IPS-18c (cell line): Measurements from ENCODE around the gene NEK10.

Experiments
- H3K4me3 ChIP-seq: 2 replicates; pipeline ENCODE4 v1.7.0; 2013; ENCODE audit warnings: low read depth, mild to moderate bottlenecking, low read length, moderate library complexity; ENCODE audit not compliant: insufficient read depth
- H3K9me3 ChIP-seq: one replicate; pipeline ENCODE4 v1.6.1; 2013; ENCODE audit warnings: mild to moderate bottlenecking, low read length, moderate library complexity; ENCODE audit not compliant: control insufficient read depth, insufficient read depth

NEK10 gene

DNA sequence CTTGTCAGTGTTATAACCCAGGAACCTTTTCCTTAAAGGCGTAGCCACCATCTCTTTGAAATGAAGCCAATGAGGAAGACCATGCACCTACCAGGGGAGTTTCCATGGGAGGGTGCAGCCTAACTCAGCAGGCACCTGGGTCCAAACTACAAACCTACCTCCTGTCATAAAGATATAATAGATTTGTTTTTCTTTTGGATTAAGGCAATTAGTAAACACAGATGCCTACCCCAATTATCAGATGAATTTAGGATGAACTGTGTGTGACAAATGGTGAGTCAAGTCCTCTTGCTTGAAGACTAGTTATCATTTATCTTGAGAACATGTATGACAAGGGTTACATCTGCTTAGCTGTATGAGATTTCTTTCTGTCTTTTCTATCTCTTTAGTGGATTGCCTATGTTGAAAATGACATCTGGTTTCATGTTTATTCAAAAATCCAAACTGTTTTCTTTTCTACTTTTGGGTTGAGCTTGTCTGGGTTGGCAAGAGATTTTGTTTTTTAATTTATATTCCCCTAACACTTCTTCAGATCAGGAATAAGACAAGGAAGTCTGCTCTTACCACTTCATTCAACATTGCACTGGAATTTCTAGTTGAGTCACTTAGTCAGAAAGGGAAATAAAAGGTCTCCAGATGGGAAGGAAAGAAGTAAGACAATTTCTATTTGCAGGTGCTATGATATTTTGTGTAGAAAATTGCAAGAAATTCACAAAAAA, 149.9 kb downstream of the NEK10 start:
- no peak overlapping the region for H3K4me3 ChIP-seq
- no peaks in the 10 kb centered on the region for H3K9me3 ChIP-seq

DNA sequence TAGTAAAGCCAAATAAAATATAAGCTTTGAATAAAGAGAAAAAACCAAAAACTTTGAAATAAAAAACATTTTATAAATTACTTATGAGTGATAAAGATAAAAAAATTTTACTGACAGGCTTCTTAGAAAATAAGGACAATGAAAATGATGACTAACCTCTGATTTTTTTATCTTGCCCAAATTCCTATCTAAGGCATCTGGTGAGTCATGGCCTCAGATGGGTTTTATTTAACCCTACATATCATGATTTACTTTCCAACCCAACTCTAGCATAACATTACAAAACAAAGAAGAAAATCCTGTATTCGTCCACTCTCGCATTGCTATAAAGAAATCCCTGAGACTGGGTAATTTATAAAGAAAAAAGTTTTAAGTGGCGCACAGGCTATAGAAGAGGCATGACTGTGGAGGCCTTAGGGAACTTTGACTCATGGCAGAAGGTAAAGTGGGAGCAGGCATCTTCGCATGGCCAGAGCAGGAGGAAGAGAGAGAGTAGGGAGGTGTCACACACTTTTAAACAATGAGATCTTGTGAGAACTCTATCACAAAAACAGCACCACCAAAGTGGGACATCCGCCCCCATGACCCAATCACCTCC, 152.1 kb downstream of the NEK10 start:
- no peak overlapping the region for H3K4me3 ChIP-seq
- no peaks in the 10 kb centered on the region for H3K9me3 ChIP-seq

DNA sequence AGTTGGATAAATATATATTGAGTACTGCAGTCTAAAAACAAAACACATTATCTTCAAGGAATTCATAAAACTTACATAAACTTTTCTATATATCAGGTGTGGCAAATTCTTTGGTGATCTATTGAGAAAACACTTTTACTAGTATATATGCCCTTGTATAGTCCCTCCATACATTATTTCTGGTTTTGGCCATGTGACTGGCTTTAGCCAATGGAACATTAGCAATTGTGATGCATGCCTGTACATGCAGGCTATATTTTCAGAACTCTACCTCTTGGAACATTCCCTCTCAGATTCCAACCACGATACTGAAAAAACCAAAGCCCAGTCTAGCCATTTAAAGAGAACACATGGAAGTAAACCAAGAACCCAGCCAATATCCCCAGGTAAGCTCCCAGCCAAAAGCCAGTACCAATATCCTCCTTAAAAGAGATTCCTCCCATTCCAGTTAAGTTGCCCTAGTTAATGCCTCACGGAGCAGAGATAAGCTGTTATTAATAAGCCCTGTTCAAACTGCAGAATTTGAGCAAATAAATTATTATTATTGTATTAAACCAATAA, 152.8 kb downstream of the NEK10 start:
- no peaks in the 10 kb centered on the region for H3K9me3 ChIP-seq
- H3K4me3 ChIP-seq, result no peak overlapping the region

DNA sequence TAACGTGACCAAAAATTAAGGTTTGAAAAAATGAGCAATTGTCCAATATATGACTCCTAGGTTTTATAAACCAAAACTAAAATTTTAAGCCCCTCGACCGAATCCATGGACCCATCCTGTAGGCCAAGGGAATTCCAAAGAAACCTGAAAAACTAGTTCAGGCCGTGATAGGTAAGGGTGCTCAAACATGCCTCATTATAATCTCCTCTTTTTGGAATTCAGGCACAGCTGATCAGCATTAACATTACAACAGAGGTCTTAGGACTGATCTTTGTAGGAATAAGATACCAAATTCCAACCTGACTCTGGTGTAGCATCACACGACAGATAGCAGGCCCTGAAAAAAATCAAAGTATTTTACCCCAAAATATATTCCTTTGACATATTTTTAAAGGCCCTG, 155.7 kb downstream of the NEK10 start:
- no peaks in the 10 kb centered on the region for H3K9me3 ChIP-seq
- no peak overlapping the region for H3K4me3 ChIP-seq

DNA sequence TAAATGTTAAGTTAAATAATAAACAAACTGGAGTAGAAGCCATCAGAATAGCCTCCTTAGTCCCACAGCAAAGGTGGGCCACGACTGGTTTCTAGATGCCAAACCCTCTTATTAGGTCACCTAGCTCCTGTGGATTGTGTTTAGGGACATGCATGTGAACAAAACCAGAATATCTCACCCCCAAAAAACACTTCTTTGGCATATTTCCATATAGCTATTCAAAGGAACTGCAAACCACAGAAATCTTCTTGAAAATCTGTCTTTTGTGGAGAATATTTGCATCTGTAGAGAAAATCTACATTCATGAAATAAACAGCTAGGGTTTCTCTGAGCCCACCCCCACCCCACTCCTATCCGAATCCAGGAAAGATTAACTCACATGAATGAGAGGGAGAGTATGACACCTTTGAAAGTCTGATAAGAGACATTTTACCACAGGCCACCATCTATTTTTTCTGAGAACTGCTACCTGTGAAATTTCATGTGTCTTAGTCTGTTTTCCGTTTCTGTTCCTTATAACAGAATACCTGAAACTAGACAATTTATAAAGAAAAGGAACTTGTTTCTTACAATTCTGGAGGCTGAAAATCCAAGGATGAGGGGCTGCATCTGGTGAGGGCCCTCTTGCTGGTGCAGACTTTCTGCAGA, 159.4 kb downstream of the NEK10 start:
- H3K4me3 ChIP-seq, result no peak overlapping the region
- H3K9me3 ChIP-seq, result no peaks in the 10 kb centered on the region

DNA sequence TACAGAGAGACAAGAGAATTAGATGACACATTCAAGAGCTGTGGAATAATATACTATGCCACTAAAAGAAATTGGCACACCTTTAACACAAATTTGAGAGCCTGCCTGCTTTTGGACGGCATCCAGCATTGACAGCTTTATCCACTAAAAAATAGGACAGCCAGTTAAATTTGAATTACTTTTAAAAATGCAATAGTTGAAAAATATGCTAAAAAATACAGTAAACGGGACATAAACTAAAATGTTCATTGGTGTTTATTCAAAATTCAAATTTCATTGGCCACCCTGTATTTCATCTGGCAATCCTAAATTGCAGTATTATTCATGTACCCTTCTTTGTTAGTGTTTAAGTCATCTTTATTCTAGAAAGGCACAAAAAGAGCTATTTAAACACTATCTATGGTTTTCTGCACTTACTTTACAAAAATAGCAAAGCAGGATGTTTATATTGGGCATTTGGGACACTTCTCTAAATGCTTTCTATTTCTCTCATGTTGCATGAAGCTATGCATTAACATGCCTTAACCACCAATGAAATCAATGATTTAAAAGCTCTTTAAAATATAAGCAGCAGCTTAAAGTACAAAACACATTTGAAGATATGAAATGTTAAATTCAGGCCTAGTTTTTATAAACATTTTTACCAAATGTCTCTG, 160.1 kb downstream of the NEK10 start:
- Histone ChIP-seq H3K9me3 (no peaks in the 10 kb centered on the region), H3K4me3 (no peak overlapping the region)

DNA sequence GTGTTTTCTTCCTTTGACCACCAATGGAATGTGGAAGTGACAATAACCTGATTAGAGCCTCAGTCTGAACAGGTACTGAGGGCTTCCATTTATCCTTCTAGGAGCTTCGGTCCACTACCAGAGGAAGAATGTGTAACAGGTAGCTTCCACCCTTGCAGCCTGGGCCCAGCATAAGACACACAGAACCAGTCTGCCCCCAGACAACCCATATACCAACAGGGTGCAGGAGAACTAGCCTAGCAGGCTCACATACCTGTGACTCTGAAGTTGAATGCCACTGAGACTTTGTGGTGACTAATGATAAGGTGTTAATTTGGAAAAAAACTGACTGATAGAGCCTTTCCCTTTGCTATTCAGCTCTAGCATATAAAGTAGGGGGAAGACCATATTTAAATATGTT, 166.2 kb downstream of the NEK10 start:
- no peaks in the 10 kb centered on the region for H3K9me3 ChIP-seq
- H3K4me3 ChIP-seq, result no peak overlapping the region

DNA sequence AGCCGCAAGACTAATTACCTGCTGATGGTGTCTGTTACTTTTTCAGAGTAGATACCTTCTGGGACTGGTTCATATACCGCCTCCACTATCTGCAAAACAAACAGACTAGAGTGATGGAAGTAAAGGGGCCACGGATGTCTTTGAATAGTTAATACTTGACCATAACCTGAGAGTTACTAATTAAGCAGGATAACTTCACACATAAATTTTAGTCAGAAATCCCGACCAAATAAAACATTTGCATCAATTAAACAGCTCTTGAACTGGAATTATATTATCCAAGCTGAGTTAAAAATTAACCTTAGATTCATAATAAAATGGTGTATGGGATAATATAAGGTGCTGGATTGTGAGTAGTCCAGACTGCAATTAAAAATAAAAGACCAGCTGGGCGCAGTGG, 167.7 kb downstream of the NEK10 start:
- H3K9me3 ChIP-seq, result no peaks in the 10 kb centered on the region
- H3K4me3 ChIP-seq, result no peak overlapping the region

DNA sequence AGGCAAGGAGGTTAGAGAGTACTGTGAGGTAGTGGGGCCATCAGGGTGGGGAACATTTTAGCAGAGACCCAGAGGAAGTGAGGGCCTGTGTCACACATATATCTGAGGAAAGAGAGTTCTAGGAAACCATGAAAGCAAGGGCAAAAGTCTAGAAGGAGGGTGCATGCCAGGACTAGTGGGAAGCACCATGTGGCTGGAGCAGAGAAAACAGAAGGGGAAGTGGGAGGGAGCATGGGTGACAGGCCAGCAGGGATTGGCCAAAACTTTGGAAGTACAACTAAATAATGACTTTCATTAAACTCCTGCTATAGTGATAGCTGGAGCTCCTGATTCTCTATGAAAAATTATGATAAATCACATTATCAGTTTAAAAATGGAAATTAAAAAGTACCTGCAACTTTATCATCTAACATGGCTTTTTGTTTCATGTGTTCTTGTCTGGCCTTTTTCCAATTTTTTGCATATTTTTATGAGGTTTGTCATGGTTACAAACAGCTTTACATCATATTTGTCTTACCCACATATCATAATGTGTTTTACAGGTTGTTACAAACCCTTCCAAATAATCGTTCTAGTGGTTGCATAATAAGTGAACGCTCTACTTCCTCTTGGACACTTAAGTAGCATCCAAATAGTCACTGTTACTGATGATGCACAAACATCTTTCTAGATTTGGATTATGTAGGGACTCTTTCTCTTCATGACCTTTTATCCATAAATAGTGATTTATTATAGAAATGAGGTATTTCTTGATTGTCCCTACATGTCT, 168.3 kb downstream of the NEK10 start:
- peaks cover 3% of the 10 kb centered on the region for H3K9me3 ChIP-seq
- H3K4me3 ChIP-seq, result no peak overlapping the region

DNA sequence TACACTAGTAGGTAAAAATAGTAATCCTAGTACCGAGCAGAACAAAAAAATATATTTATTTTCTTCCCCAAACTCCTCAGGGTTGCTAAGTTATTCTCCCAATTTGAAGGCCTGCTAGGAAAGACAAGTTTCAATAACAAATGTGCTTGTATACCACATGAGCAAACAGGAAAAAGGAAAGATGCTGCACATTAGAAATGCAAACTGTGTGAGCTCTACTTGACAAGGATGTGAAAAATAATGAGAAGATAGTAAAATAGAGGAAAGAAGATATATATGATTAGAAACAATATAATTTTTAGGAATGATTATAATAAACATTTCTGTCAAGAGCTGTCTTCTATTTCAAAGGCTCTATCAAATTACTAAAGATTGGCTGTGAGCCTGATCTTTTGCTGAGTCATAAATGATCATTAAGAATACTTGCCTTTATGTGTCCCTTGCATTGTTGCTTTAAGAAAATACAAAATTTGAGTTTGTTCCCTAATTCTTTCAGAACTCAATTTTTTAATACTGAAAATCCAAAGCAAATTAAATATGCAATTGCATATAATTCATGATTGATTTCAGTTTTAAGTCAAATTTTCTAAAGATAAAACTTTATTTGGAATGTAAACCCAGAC, 174.2 kb downstream of the NEK10 start:
- Histone ChIP-seq H3K4me3 (no peak overlapping the region), H3K9me3 (peaks cover 3% of the 10 kb centered on the region)

DNA sequence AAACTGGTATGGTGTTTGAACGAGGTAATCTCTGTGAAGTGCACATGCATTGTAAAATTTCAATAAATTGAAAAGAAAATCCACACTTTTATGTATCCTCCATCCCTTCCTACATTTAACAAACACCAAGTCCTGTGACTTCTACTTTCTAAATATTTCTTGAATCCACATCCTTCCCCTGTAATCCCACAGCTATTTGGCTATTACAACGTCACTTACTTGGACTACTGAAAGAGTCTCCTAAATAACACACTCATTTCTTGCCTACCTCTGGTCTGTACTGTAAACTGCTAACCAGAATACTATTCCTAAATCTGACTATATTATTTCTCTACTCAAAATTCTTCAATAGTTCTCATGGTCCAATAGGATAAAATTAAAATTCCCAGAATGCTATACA, 176.1 kb downstream of the NEK10 start:
- peaks cover 3% of the 10 kb centered on the region for H3K9me3 ChIP-seq
- H3K4me3 ChIP-seq, result no peak overlapping the region

DNA sequence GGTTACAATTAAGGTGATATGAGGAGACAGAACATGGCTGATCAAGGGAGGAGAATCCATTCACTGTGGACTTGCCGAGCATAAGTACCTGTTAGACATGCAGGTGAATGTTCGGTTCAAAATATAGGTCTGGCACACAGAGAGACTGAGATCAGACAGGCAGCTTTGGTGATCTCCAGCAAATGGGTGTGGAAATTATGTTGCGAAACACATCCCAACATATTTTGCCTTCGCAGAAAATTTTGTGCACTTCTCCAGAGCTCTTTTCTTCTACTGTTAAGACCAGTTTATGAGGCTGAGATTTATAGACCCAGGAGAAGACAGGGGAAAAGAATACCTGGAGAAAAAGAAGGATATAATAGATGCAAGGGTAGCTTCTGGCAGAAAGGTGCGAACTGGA, 183.2 kb downstream of the NEK10 start:
- no peaks in the 10 kb centered on the region for H3K9me3 ChIP-seq
- no peak overlapping the region for H3K4me3 ChIP-seq

DNA sequence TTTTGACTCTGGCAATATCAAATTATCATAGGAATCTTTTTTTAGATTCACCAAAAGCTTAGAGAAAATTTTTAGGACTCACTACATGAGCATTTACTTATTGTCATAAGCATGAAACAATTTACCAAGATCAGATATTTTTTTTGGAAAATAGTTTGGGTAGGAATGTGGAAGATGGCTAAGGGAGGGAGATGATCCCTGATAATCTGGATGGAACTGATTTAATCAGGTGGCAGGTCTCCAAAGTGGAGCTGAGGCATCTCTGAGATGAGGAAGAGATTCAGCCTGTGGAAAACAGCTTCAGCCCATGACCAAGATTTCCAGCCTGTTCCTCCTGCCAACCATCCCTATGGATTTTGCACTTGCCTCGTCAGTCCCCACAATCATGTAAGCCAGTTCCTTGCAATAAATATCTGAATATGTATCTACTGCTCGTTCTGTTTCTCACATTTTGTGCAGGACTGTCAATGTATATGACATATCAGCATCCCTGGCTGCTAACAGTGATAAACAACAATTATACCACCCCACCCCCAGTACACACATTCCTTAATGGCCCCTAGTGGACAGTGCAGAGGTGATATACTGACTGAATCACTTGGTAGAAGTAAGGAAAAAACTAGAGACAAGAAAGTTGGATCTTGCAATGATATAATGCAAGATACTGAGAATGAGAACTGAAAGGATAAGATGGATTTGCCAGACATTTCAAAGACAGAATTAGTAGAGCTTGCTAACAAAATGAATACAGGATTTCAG, 183.8 kb downstream of the NEK10 start:
- H3K9me3 ChIP-seq, result no peaks in the 10 kb centered on the region
- H3K4me3 ChIP-seq, result no peak overlapping the region

DNA sequence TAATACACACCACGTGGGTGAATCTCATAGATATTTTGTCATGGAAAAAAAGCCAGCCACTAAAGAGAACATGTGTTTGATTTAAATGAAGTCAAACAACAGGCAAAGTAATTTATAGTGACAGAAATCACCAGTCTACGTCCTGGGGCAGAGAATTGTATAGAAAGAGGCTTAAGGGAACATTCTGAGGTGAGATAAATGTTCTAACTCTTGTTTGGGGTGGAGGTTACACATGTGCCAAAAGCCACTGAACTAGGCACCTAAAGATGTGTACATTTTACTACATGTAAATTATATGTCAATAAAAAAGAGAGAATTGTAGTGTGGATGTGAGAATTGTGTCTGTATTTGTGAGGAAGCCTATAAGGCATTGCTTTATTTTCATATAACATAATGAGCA, 184.9 kb downstream of the NEK10 start:
- Histone ChIP-seq H3K9me3 (no peaks in the 10 kb centered on the region), H3K4me3 (no peak overlapping the region)

DNA sequence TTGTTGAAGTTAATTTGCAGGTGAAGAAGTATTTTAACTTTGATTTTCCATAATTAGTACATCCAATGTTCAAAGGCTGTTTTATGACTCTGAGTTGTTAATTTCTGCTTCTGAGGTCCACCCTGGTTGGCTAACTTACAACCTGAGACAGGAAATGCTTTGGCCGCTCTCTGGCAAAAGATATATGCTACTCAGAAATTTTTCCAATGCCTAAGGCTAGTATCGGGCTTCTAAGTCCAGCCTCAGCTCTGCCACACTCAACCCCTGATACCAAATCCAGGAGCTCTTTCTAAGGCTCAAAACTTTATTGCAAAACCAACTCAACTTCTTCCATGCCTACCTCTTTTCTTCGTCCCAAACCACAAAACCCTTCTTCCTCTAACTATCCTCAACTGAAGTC, 192.9 kb downstream of the NEK10 start:
- Histone ChIP-seq H3K4me3 (no peak overlapping the region), H3K9me3 (no peaks in the 10 kb centered on the region)

DNA sequence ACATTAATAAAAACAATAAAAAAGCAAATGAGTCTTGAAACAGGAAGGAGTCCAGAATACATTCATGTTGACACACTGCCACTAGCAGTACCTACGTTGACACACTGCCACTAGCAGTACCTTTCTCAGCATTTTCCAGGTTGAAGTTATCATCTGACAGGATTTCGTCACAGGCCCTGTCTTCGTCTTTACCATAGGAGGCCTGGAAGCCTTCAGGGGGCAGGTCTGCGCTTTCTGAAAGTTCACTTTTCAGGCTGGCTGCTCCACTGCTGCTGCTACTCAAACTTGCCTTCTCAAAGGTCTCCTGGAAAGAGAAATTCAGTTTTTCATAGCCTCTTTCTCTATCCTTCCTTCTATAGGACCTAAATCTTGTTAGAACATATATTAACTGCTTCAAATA, 194.7 kb downstream of the NEK10 start:
- H3K9me3 ChIP-seq, result no peaks in the 10 kb centered on the region
- H3K4me3 ChIP-seq, result no peak overlapping the region
